Immature natural killer cell (primary cell): ENCODE data around the gene EGFLAM. TPM values are rescaled to one million over a fixed set of nuclear protein-coding genes. Genes with fewer than 3 reads are reported as not detected.

Experiments used
- DNase-seq, 3 donors: peaks; one replicate each; pipeline ENCODE4 v3.0.0; 2022; ENCODE audit warnings: mixed read lengths in 1 of 3
- H3K27ac Mint-ChIP-seq, 6 donors: one replicate each; pipeline ENCODE4 v1.8.0; 2020; ENCODE audit warnings: mixed read lengths in 6 of 6, mild to moderate bottlenecking in 5 of 6, inconsistent platforms in 4 of 6, moderate library complexity in 3 of 6
- H3K27me3 Mint-ChIP-seq, 3 donors: one replicate each; pipeline ENCODE4 v1.8.0; 2020 to 2021; ENCODE audit warnings: low read depth in 3 of 3, mild to moderate bottlenecking in 3 of 3, mixed read lengths in 3 of 3, moderate library complexity in 3 of 3, inconsistent platforms in 1 of 3
- H3K36me3 Mint-ChIP-seq, 3 donors: one replicate each; pipeline ENCODE4 v1.8.0; 2020; ENCODE audit warnings: mixed read lengths in 3 of 3, inconsistent platforms in 2 of 3, mild to moderate bottlenecking in 2 of 3
- H3K4me1 Mint-ChIP-seq, 2 donors: one replicate each; pipeline ENCODE4 v1.8.0; 2020; ENCODE audit warnings: inconsistent platforms in 2 of 2, mild to moderate bottlenecking in 2 of 2, mixed read lengths in 2 of 2, moderate library complexity in 1 of 2
- H3K4me3 Mint-ChIP-seq, 5 donors: one replicate each; pipeline ENCODE4 v1.8.0; 2020; ENCODE audit warnings: mild to moderate bottlenecking in 5 of 5, mixed read lengths in 5 of 5, inconsistent platforms in 3 of 5, moderate library complexity in 3 of 5
- H3K9me3 Mint-ChIP-seq, 6 donors: one replicate each; pipeline ENCODE4 v1.8.0; 2020; ENCODE audit warnings: mild to moderate bottlenecking in 6 of 6, mixed read lengths in 6 of 6, inconsistent platforms in 4 of 6, moderate library complexity in 3 of 6
- polyA plus RNA-seq, 3 donors: library from polyadenylated mRNA; unstranded; fragments of 300-500 nt; fragmentation: Illumina TruSeq; gene quantifications; one replicate each; pipeline ENCODE4 v1.2.3, GENCODE V29; 2021

Gene EGFLAM
- polyA plus RNA-seq, 3 donors from 2014 or later = not detected

GRCh38 chr5:38426986-38427950, 168.9 kb downstream of the EGFLAM start:
- Mint-ChIP-seq H3K36me3 (no peaks in the 10 kb centered on the region), H3K4me1 (no peaks in the 10 kb centered on the region), H3K27ac (no peak overlapping the region), H3K4me3 (no peak overlapping the region), H3K27me3 (peaks cover 2 to 9% (median 8%) of the 10 kb centered on the region in 3 donors), H3K9me3 (no peaks in the 10 kb centered on the region)
- DNase-seq = no peak

GRCh38 chr5:38431242-38431853, 173.0 kb downstream of the EGFLAM start:
- peaks cover 4 to 8% (median 6%) of the 10 kb centered on the region in 3 donors for H3K27me3 Mint-ChIP-seq
- DNase-seq = no peak
- no peaks in the 10 kb centered on the region for H3K9me3 Mint-ChIP-seq

GRCh38 chr5:38433160-38433861, 175.0 kb downstream of the EGFLAM start:
- Mint-ChIP-seq H3K27ac (no peak overlapping the region), H3K27me3 (peaks cover 4 to 5% (median 4%) of the 10 kb centered on the region in 3 donors), H3K9me3 (no peaks in the 10 kb centered on the region), H3K36me3 (no peaks in the 10 kb centered on the region), H3K4me1 (no peaks in the 10 kb centered on the region), H3K4me3 (no peak overlapping the region)
- no peak for DNase-seq

More at GRCh38 chr5:38431242-38431853, 173.0 kb downstream of the EGFLAM start:
- no peak overlapping the region for H3K4me3 Mint-ChIP-seq
- H3K4me1 Mint-ChIP-seq = no peaks in the 10 kb centered on the region
- H3K36me3 Mint-ChIP-seq = no peaks in the 10 kb centered on the region
- H3K27ac Mint-ChIP-seq = no peak overlapping the region

GRCh38 chr5:38434966-38435705, 176.8 kb downstream of the EGFLAM start:
- no peak overlapping the region for H3K4me3 Mint-ChIP-seq
- H3K36me3 Mint-ChIP-seq = no peaks in the 10 kb centered on the region
- H3K9me3 Mint-ChIP-seq = no peaks in the 10 kb centered on the region
- H3K27ac Mint-ChIP-seq = no peak overlapping the region
- H3K4me1 Mint-ChIP-seq = no peaks in the 10 kb centered on the region
- DNase-seq = no peak
- peaks cover 2 to 3% (median 2%) of the 10 kb centered on the region in 3 donors for H3K27me3 Mint-ChIP-seq

GRCh38 chr5:38438757-38439156, 180.4 kb downstream of the EGFLAM start:
- Mint-ChIP-seq H3K27ac (no peak overlapping the region), H3K36me3 (no peaks in the 10 kb centered on the region), H3K4me3 (no peak overlapping the region), H3K9me3 (no peaks in the 10 kb centered on the region), H3K27me3 (peaks cover 3 to 9% (median 3%) of the 10 kb centered on the region in 3 donors), H3K4me1 (no peaks in the 10 kb centered on the region)
- no peak for DNase-seq

- no peaks in the 10 kb centered on the region for H3K36me3 Mint-ChIP-seq
- H3K4me1 Mint-ChIP-seq = no peaks in the 10 kb centered on the region
- peak; percentile 66 to 76 (median 68) for DNase-seq
- H3K4me3 Mint-ChIP-seq = no peak overlapping the region
- peaks cover 4 to 17% (median 8%) of the 10 kb centered on the region in 3 donors for H3K27me3 Mint-ChIP-seq
- H3K9me3 Mint-ChIP-seq = peaks cover 0 to 2% (median 0%) of the 10 kb centered on the region in 6 donors
- H3K27ac Mint-ChIP-seq = no peak overlapping the region
Measured at GRCh38 chr5:38441453-38442246, 183.3 kb downstream of the EGFLAM start.

- H3K27ac Mint-ChIP-seq = no peak overlapping the region
- H3K27me3 Mint-ChIP-seq = peaks cover 4 to 14% (median 8%) of the 10 kb centered on the region in 3 donors
- peaks cover 0 to under 1% (median 0%) of the 10 kb centered on the region in 3 donors for H3K36me3 Mint-ChIP-seq
- H3K9me3 Mint-ChIP-seq = peaks cover 0 to 2% (median 0%) of the 10 kb centered on the region in 6 donors
- H3K4me1 Mint-ChIP-seq = no peaks in the 10 kb centered on the region
- DNase-seq = no peak
- no peak overlapping the region for H3K4me3 Mint-ChIP-seq
Measured at GRCh38 chr5:38442247-38442573, 183.9 kb downstream of the EGFLAM start.

- H3K27me3 Mint-ChIP-seq = peaks cover 8 to 17% (median 11%) of the 10 kb centered on the region in 3 donors
- peaks cover 0 to 2% (median 0%) of the 10 kb centered on the region in 6 donors for H3K9me3 Mint-ChIP-seq
Measured at GRCh38 chr5:38443390-38443789, 185.0 kb downstream of the EGFLAM start.

GRCh38 chr5:38445374-38446028, 187.1 kb downstream of the EGFLAM start:
- Mint-ChIP-seq H3K36me3 (peaks cover 0 to 3% (median 0%) of the 10 kb centered on the region in 3 donors), H3K9me3 (peaks cover 0 to 2% (median 0%) of the 10 kb centered on the region in 6 donors), H3K27ac (no peak overlapping the region), H3K4me3 (no peak overlapping the region), H3K4me1 (no peaks in the 10 kb centered on the region), H3K27me3 (peaks cover 19 to 30% (median 29%) of the 10 kb centered on the region in 3 donors)
- DNase-seq = no peak

More at GRCh38 chr5:38443390-38443789, 185.0 kb downstream of the EGFLAM start:
- Mint-ChIP-seq H3K4me3 (no peak overlapping the region), H3K4me1 (no peaks in the 10 kb centered on the region), H3K27ac (no peak overlapping the region), H3K36me3 (peaks cover 0 to 3% (median 0%) of the 10 kb centered on the region in 3 donors)
- no peak for DNase-seq

- Mint-ChIP-seq H3K4me1 (peaks cover 1 to 3% of the 10 kb centered on the region in 2 donors), H3K27me3 (peaks cover 24 to 33% (median 31%) of the 10 kb centered on the region in 3 donors), H3K4me3 (no peak overlapping the region), H3K27ac (no peak overlapping the region), H3K9me3 (peaks cover 0 to 2% (median 0%) of the 10 kb centered on the region in 6 donors), H3K36me3 (peaks cover 0 to 3% (median 0%) of the 10 kb centered on the region in 3 donors)
- no peak for DNase-seq
Measured at GRCh38 chr5:38446029-38446522, 187.7 kb downstream of the EGFLAM start.

GRCh38 chr5:38447056-38447455, 188.7 kb downstream of the EGFLAM start:
- H3K4me1 Mint-ChIP-seq = peaks cover 2 to 6% of the 10 kb centered on the region in 2 donors
- peaks cover 0 to 2% (median 0%) of the 10 kb centered on the region in 6 donors for H3K9me3 Mint-ChIP-seq
- H3K4me3 Mint-ChIP-seq = no peak overlapping the region
- H3K27me3 Mint-ChIP-seq = peaks cover 22 to 35% (median 34%) of the 10 kb centered on the region in 3 donors
- DNase-seq = no peak
- no peak overlapping the region for H3K27ac Mint-ChIP-seq
- peaks cover 0 to 3% (median 0%) of the 10 kb centered on the region in 3 donors for H3K36me3 Mint-ChIP-seq

- H3K27me3 Mint-ChIP-seq = peaks cover 27 to 35% (median 34%) of the 10 kb centered on the region in 3 donors
- peaks cover 0 to 3% (median 0%) of the 10 kb centered on the region in 3 donors for H3K36me3 Mint-ChIP-seq
- no peak for DNase-seq
Measured at GRCh38 chr5:38447786-38448185, 189.4 kb downstream of the EGFLAM start.

More at GRCh38 chr5:38447786-38448185, 189.4 kb downstream of the EGFLAM start:
- Mint-ChIP-seq H3K4me3 (no peak overlapping the region), H3K9me3 (peaks cover 0 to 5% (median 0%) of the 10 kb centered on the region in 6 donors), H3K27ac (no peak overlapping the region), H3K4me1 (peaks cover 8 to 12% of the 10 kb centered on the region in 2 donors)
